ENCODE results near the gene CAPN14.

- TF ChIP-seq EZH2 (optimal IDR thresholded peaks at IDR 0.05; ENCODE audit: low read depth, low read length): no peak
- no peak for TF ChIP-seq CTCF (IDR thresholded peaks at IDR 0.05; ENCODE audit: low read length)
- no peak for TF ChIP-seq EZH2phosphoT487 (IDR thresholded peaks at IDR 0.05; ENCODE audit: low read length)
Observed at GRCh38 chr2:31197669-31198068, 19.6 kb downstream of the CAPN14 start.

Data from MM.1S (cell line).